Renal cortex interstitium (tissue), 15 donors: Measurements from ENCODE around the gene DMXL1. TPM values are rescaled to one million over a fixed set of nuclear protein-coding genes. Genes with fewer than 3 reads are reported as not detected.

Experiments used
- DNase-seq, 11 donors: peaks; one replicate each; pipeline ENCODE4 v3.0.0-alpha.2; 2013; ENCODE audit warnings: low read depth in 9 of 11, low spot score in 4 of 11; ENCODE audit errors: extremely low read depth in 1 of 11
- long read RNA-seq, 16 experiments: transcript quantifications; one replicate each; lab custom pipeline, GENCODE V29; 2026
- polyA plus RNA-seq, 3 donors: library from polyadenylated mRNA; unstranded; fragments of 120-200 nt; gene quantifications; one replicate each; pipeline ENCODE4 v1.2.1, GENCODE V29; 2013; ENCODE audit not compliant: insufficient read length in 3 of 3

DMXL1 gene, protein sequence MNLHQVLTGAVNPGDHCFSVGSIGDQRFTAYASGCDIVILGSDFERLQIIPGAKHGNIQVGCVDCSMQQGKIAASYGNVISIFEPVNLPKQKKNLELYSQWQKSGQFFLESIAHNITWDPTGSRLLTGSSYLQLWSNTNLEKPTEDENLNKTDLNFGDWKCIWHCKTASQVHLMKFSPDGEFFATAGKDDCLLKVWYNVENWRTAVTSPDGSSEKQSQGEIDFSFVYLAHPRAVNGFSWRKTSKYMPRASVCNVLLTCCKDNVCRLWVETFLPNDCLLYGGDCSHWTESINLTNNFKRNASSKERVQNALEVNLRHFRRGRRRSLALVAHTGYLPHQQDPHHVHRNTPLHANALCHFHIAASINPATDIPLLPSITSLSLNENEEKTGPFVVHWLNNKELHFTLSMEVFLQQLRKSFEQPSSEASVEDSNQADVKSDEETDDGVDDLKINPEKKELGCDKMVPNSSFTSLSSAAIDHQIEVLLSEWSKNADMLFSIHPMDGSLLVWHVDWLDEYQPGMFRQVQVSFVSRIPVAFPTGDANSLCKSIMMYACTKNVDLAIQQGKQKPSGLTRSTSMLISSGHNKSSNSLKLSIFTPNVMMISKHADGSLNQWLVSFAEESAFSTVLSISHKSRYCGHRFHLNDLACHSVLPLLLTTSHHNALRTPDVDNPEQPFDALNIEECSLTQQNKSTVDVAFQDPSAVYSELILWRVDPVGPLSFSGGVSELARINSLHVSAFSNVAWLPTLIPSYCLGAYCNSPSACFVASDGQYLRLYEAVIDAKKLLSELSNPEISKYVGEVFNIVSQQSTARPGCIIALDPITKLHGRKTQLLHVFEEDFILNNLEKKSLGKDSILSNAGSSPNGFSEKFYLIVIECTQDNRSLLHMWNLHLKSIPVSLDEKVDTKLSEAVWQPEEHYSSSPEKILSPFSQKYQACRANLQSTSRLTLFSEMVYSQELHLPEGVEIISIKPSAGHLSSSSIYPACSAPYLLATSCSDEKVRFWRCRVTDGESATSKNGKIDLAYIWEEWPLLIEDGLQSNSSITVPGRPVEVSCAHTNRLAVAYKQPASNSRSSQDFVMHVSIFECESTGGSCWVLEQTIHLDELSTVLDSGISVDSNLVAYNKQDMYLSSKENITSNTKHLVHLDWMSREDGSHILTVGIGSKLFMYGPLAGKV (N-terminal part only)
- 10 to 100 TPM; 48.5 to 62.8 (median 55.1) TPM for polyA plus RNA-seq
- long read RNA-seq, donor 1, result 0 reads
- long read RNA-seq, donor 2, result 0 reads
- long read RNA-seq, donor 3, partial matches to known transcripts, result 0 of 1 reads
- long read RNA-seq, donor 3, other reads (novel, unspliced or antisense), result 0 of 1 reads
- long read RNA-seq, donor 4, partial matches to known transcripts, result 5 of 6 reads
- long read RNA-seq, donor 4, other reads (novel, unspliced or antisense), result 0 of 6 reads
- long read RNA-seq, donor 5, result 0 reads
- long read RNA-seq, donor 6, result 0 reads
- long read RNA-seq, donor 7, partial matches to known transcripts, result 8 of 9 reads
- long read RNA-seq, donor 7, other reads (novel, unspliced or antisense), result 0 of 9 reads
- long read RNA-seq, donor 8, result 0 reads
- long read RNA-seq, donor 9, partial matches to known transcripts, result 5 of 5 reads
- long read RNA-seq, donor 9, other reads (novel, unspliced or antisense), result 0 of 5 reads
- long read RNA-seq, donor 10, partial matches to known transcripts, result 0 of 1 reads
- long read RNA-seq, donor 10, other reads (novel, unspliced or antisense), result 0 of 1 reads
- long read RNA-seq, donor 11, result 0 reads
- long read RNA-seq, donor 12, result 0 reads
- long read RNA-seq, donor 13, result 0 reads
- long read RNA-seq, donor 14, result 0 reads
- long read RNA-seq, donor 15, full-length matches to known transcripts, result 1 of 1 reads
- long read RNA-seq, donor 15, partial matches to known transcripts, result 0 of 1 reads
- long read RNA-seq, donor 15, other reads (novel, unspliced or antisense), result 0 of 1 reads
- long read RNA-seq, donor 16, partial matches to known transcripts, result 5 of 6 reads
- long read RNA-seq, donor 16, other reads (novel, unspliced or antisense), result 0 of 6 reads

DNA sequence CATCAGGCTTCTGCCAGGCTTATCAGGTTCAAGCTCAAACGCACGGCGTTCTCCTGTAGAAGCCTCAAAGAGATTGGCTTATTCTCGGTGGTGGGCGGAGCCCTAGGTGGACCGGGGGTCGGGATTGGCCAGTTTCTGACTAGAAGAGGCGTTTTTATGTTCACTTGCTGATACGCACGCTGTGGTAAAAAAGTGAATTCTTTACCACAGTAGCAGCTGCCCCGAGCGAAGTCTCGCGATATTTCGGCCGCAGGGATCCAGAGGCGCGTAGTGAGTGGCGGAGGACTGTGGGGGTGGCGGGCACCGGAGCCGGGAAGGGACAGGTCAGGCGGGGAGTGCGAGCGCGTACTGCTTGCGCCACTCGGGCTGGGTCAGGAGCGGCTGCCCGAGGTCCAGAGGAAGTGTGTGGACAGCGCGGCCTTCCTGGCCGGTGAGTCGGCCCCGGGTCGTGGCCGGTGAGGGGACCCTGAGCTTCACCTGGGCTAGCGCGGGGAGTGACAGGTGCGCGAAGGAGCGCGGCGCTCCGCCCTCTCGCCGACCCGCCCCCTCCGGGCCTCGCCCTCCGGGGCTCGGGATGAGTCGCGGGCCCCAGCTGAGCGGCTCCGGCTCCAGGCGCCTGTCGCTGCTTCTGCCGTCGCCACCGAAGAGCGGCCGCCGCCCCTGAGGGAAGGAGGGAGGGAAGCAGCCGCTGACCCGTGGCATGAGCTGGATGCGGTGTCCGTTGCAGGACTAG is at the start of gene DMXL1:
Gene DMXL1 (plus strand): TSS at position 260 of the 733 bp plus-strand sequence. CDS start 483 bp downstream, outside the sequence.
- DNase-seq, result peak; percentile 97 to 99 (median 98)

DNA sequence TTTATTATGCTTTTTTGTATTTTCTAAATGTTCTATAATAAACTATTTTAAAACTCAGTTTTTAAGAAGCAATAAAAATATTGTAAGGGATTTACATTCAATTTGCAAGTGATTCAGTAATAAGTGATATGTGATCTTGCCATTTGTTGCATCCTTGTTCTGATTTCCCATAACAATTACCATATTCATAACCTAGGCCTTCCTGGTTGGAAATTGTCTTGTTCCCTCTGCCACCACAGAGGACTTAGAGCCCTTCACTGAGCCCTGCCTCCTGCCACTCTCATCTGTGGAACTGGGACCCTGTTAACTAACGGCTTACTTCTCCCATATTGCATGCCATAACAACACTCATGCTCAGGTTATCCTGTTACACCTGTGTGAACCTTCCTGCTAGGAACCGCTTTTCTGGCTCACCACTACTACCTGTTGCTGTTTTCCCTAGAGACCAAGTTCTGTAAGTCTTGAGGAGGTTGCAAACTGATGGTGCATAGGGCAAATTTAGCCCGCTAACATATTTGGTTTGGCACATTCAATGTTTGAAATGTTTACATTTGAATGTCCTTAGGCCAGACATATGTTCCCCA is 49.6 kb upstream of the DMXL1 start:
- no peak for DNase-seq

DNA sequence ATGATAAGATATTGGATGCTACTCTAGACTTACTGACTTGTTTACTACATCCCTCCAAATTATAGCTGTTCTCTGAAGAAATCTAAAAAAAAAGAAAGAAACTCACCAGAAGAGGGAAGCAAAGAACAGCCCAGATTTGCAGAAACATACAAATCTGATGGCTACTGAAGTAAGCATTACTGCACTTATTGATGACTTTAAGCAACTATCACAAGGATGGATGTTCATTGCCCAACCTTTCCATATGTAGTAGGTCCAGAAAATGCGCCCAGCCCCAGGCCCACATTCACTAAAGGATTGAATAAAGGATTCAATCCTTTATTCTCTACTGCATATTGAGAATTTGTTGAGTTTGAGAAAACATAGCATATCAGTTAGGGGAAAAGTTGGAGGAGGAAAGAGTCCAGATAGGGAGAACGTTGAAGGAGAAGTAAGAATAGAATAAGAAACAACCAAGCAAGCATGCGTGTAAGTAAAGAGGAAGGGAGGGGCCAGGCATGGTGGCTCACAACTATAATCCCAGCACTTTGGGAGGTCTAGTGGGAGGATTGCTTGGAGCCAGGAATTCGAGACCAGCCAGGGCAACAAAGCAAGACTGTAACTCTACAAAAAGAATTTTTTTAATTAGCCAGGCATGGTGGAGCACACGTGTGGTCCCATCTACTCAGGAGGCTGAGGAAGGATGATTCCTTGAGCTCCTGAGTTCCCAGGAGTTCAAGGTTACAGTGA is 48.7 kb upstream of the DMXL1 start:
- peak in 1 of 11 donors; percentile 7 for DNase-seq

DNA sequence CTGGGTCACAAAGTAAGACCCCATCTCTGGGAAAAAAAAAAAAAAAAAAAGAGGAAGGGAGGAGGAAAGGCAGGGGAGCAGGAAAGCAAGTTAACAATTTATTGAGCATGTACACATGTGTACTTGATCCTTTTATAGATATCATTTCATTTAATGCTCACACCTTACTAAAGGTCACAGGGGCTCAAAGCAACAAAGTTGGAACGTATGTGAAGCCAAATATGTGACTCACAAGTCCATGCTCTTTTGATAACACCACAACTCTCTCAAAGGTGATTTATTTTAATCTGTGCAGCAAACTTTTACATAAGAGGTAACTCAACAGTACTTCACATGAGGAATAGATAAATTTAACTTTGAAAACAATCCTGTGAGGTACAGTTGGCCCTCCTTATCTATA is 48.1 kb upstream of the DMXL1 start:
- no peak for DNase-seq

DNA sequence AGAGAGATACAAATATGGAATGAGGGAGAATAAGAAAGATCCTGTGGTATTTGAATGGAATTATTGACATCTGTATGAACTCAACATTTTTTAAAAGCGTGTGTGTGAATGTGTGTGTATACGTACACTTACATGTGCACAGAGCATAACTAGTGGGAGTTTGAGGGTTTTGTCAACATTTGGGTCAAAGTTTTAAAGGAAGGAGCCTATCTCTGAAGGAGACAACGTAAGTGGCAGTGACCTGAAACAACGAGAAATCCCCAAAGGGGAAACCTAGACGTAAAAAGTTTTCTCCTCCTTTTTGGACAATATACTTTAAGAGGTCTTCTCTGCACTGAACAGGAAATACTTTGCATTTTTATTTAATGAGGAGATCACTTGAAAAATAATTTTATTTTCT is 42.3 kb upstream of the DMXL1 start:
- no peak for DNase-seq

DNA sequence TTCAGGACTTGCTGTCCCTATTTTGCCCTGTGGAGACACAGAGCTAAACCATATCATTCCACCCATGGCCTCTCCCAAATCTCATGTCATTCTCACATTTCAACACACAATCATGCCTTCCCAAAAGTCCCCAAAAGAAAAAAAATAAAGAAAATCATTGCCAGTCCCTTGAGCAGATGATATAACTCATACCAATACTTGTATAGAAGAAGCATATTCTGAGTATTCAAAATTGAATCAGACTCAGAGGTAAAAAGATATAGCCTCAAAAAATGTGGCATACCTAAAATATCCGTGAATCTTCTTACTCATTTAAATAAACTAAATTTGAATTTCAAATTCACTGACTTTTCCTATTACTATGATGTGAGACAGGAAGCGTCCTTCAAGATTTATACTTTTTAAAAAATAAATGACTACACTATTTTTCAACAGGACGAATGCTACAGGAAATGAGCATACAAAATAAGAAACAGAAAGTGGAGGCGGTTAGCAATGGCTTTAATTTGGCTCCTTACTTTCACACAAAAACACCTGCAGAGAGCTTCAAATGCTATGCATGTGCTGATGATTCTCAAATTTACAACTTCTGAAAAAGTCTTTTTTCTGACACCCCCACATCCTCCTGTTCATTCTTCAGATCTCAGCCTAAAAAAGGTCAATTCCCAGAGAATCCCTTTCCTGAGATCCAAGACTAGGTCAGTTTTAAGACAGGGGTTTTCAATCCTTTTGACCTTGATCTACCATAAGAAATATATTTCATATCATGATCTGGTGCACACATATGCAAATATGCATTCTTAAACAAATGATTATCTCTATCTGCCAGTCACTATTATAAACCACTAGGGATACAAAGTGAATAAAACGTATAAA is 39.6 kb upstream of the DMXL1 start:
- no peak for DNase-seq

DNA sequence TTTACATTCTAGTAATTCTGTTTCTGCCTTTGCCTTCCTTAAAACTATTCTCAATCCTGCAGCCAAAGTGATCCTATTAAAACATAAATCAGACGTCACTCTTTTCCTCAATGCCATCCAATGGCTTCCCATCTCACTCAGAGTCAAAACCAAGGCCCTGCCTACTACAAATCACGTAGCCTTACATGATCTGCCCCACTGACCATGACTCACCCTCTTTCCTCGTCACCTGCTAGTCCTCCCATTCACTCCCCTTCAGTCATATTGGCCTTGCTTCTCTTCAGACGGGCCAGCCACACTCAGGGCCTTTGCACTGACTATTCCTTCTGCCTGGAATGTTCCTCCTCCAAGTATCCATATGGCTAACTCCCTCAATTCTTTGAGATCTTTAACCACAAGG is 39.0 kb upstream of the DMXL1 start:
- DNase-seq, result no peak

DNA sequence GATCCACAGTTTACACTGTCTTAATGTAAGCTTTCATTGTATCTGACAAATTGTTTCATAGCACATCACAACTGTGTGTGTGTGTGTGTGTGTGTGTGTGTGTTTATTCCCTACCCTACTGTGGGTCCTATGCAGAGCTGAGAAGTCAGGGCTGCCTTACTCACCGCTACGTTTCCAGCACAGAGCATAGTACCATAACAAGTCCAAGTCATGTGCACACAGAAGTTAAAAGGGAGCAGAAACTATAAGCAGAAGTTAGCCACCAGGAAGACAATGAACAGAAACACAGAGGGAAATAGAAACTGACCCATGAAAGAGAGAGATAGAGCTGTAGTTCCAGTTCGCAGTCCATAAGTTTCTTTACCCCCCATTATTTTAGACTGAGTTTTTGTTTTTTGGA is 38.2 kb upstream of the DMXL1 start:
- DNase-seq, result no peak

DNA sequence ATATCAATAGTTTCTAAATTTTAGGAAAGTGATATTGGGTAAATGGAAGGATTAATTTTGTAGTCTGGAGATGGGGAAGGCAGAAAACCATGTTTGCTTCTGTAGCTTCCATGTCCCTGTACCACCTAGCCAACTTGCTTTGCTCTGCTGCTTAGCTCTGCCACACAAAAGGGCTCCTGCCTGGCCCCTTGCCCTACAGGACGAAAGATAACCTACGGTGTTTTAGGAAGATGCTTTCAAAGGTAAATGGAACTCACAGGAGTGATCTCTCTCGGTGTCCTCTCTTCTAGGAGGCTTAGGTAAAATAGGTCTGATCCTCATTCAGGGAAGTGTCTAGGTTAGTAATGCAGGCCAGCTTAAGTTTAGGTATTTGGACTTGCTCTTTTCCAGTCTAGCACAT is 37.8 kb upstream of the DMXL1 start:
- no peak for DNase-seq

DNA sequence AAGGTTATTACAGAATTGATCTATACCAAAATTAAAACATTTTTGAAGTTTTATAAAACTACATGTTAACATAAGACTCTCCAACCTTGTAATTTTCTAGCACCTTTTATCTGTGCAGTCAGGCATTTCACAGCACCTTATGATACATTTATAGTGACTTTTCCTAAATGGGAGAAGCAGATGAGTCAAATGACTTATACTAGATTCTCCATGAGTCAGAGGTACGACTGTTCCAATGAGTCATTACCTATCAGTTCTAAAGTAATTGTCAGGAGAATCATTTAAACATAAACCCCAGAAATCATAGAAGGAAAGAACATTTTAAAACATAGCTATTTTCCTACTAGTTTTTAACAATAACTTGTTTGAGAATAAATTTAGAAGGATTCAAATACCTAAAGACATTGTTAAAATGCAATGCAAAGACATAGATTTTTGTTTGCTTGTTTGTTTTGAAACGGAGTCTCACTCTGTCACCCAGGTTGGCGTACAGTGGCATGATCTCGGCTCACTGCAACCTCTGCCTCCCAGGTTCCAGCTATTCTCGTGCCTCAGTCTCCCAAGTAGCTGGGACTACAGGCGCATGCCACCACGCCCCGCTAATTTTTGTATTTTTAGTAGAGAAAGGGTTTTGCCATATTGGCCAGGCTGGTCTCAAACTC is 34.7 kb upstream of the DMXL1 start:
- no peak for DNase-seq

DNA sequence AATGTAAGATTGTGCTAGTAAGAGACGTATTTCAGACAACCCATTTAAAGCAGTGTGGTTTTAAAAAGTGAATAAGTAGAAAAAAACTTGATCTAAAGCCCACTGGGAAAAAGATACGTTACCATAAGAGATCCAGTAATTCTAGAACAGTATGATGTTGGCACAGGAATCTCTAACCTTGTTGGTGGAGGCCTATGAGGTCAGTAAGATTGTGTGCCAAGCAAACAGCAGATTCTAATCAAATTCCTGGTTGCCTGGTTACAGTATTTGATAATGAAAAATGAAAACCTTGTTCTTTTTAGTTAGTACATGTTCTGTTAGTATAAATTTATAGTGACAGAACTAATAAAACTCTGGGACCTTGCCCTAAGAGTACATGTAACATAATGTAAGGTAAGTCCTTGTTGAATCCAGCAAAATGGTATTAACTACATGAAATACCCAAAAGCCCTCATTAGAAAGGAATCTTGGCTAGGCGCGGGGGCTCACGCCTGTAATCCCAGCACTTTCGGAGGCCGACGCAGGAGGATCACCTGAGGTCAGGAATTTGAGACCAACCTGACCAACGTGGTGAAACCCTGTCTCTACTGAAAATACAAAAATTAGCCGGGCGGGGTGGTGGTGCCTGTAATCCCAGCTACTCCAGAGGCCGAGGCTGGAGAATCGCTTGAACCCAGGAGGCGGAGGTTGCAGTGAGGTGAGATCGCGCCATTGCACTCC is 33.2 kb upstream of the DMXL1 start:
- no peak for DNase-seq

DNA sequence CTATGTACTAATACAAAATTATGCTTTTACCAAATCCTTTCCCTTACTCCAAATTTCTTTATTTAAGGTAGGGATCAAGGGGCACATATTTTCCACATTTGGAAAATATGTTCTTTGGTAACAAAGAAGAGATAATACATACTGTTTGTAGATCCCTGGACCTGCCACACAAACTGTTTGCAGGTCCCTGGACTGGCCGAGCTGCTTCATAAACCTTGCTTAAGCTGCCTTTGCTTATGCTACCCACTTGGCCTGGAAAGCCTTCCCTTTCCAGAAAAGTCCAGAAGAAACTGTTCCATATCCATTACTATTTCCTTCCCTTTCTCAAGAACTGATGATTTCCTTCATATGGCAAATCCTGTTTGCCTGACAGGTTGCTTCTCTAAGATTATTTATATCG is 22.6 kb upstream of the DMXL1 start:
- no peak for DNase-seq

DNA sequence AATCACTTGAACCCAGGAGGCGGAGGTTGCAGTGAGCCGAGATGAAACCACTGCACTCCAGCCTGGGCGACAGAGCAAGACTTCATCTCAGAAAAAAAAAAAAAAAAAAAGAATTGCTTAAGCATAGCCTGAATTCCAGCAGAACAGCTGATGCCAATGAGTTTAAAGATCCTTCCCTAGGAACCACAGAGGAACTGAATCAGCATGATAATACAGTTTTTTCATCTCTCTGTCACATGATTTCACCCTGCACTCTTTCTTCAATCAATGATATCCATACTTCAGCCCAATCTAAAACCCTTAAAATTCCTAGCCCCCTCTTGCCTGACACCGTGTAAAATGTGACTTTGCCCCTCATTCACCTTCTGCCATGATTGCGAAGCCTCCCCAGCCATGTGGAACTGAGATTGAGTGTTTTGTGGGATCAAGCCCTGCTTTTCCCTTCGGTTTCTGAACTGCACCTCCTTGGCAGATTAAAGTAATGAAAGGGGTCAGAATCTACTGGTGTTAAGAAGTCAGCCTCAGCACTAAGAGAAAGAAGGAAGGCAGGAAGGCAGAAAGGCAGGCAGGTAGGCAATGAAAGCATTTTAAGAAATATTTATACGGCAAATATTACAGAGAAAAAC is 20.9 kb upstream of the DMXL1 start:
- no peak for DNase-seq

DNA sequence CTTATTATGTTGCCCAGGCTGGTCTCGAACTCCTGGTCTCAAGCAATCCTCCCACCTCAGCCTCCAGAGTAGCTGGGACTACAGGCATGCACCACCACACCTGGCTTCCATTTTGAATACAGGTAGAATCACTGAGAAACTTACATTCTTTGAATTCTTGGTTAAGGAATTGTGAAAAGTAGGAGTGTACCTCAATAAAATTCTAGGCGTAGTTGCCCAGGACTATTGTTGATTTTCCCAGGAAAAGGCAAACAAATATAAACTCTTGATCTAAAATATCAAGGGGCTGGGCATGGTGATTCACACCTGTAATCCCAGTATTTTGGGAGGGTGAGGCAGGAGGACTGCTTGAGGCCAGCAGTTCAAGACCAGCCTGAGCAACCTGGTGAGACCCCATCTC is 16.8 kb upstream of the DMXL1 start:
- DNase-seq, result no peak
